H1 (cell line): ENCODE results near the gene PPIA. TPM values are rescaled to one million over a fixed set of nuclear protein-coding genes. Genes with fewer than 3 reads are reported as not detected.

Experiments
- ATF3 ChIP-seq: IDR thresholded peaks from 2 replicates; pipeline ENCODE4 v1.6.1; 2011; ENCODE audit warnings: low read depth, mild to moderate bottlenecking, low read length; ENCODE audit not compliant: insufficient read depth
- BRCA1 ChIP-seq: IDR thresholded peaks from 2 replicates; pipeline ENCODE4 v1.6.1; 2012; ENCODE audit warnings: low read depth, low read length, improper control_type of control experiment
- FOSL1 ChIP-seq: IDR thresholded peaks from 2 replicates; pipeline ENCODE4 v1.6.1; 2011; ENCODE audit warnings: mild to moderate bottlenecking, low read depth, low read length, moderate library complexity; ENCODE audit not compliant: insufficient read depth
- JUND ChIP-seq: IDR thresholded peaks from 2 replicates; pipeline ENCODE4 v1.6.1; 2011; ENCODE audit warnings: mild to moderate bottlenecking, improper control_type of control experiment, low read length
- NANOG ChIP-seq: IDR thresholded peaks from 2 replicates; pipeline ENCODE4 v1.6.1; 2011; ENCODE audit warnings: low read length, low read depth, mild to moderate bottlenecking, inconsistent platforms; ENCODE audit not compliant: insufficient read depth, poor library complexity, severe bottlenecking
- RXRA ChIP-seq: IDR thresholded peaks from 2 replicates; pipeline ENCODE4 v1.6.1; 2011; ENCODE audit warnings: low read depth, mild to moderate bottlenecking, low read length, moderate library complexity; ENCODE audit not compliant: insufficient read depth
- SIN3A ChIP-seq, 2 experiments: IDR thresholded peaks in 1 of 2; conservative IDR thresholded peaks in 1 of 2; 2 replicates each; pipeline ENCODE4 v1.6.1; 2011 to 2012; ENCODE audit warnings: low read length in 2 of 2, improper control_type of control experiment in 1 of 2, low read depth in 1 of 2, mild to moderate bottlenecking in 1 of 2
- SP2 ChIP-seq: IDR thresholded peaks from 2 replicates; pipeline ENCODE4 v1.6.1; 2012; ENCODE audit warnings: mild to moderate bottlenecking, low read length, inconsistent platforms
- TEAD4 ChIP-seq: IDR thresholded peaks from 2 replicates; pipeline ENCODE4 v1.6.1; 2012; ENCODE audit warnings: low read depth, low read length, inconsistent platforms, mixed read lengths
- polyA plus RNA-seq, 7 experiments: library from polyadenylated mRNA; depleted of rRNA in 3 of 7; stranded (reverse) in 5 of 7; unstranded in 2 of 7; fragments of >200 nt in 5 of 7; fragments of 200-250 nt in 2 of 7; gene quantifications; 1 replicate in 5 of 7; 2 replicates in 1 of 7; 4 replicates in 1 of 7; pipeline versions ENCODE4 v1.2.1 to v1.2.3, GENCODE V29; 2011 to 2013; ENCODE audit warnings: missing spikeins in 2 of 7, mixed read lengths in 2 of 7
- total RNA-seq: library from RNA; stranded (reverse); fragmentation: NEBNext Ultra II Directional; extraction: Animal tissue kit (Norgen Biotek cat#: 25700); gene quantifications from 2 replicates; pipeline ENCODE4 v1.2.1, GENCODE V29; 2021
- TF ChIP-seq, protein P1 (sequence below): fragments of 300-600 bp; sonication (generic); IDR thresholded peaks from 2 replicates; pipeline ENCODE4 v1.7.1; 2012; ENCODE audit warnings: low read length, moderate library complexity, mild to moderate bottlenecking, inconsistent platforms; ENCODE audit not compliant: insufficient replicate concordance

The PPIA gene
- total and polyA plus RNA-seq, 2 of the 8 experiments (the other 6 are each of a cell fraction or from before 2014, with no cell fraction given): 2,865 to 5,394 TPM

GRCh38 chr7:44756904-44757303 lies 39.6 kb upstream of the PPIA start (continued):
- TF ChIP-seq, protein P1, sequence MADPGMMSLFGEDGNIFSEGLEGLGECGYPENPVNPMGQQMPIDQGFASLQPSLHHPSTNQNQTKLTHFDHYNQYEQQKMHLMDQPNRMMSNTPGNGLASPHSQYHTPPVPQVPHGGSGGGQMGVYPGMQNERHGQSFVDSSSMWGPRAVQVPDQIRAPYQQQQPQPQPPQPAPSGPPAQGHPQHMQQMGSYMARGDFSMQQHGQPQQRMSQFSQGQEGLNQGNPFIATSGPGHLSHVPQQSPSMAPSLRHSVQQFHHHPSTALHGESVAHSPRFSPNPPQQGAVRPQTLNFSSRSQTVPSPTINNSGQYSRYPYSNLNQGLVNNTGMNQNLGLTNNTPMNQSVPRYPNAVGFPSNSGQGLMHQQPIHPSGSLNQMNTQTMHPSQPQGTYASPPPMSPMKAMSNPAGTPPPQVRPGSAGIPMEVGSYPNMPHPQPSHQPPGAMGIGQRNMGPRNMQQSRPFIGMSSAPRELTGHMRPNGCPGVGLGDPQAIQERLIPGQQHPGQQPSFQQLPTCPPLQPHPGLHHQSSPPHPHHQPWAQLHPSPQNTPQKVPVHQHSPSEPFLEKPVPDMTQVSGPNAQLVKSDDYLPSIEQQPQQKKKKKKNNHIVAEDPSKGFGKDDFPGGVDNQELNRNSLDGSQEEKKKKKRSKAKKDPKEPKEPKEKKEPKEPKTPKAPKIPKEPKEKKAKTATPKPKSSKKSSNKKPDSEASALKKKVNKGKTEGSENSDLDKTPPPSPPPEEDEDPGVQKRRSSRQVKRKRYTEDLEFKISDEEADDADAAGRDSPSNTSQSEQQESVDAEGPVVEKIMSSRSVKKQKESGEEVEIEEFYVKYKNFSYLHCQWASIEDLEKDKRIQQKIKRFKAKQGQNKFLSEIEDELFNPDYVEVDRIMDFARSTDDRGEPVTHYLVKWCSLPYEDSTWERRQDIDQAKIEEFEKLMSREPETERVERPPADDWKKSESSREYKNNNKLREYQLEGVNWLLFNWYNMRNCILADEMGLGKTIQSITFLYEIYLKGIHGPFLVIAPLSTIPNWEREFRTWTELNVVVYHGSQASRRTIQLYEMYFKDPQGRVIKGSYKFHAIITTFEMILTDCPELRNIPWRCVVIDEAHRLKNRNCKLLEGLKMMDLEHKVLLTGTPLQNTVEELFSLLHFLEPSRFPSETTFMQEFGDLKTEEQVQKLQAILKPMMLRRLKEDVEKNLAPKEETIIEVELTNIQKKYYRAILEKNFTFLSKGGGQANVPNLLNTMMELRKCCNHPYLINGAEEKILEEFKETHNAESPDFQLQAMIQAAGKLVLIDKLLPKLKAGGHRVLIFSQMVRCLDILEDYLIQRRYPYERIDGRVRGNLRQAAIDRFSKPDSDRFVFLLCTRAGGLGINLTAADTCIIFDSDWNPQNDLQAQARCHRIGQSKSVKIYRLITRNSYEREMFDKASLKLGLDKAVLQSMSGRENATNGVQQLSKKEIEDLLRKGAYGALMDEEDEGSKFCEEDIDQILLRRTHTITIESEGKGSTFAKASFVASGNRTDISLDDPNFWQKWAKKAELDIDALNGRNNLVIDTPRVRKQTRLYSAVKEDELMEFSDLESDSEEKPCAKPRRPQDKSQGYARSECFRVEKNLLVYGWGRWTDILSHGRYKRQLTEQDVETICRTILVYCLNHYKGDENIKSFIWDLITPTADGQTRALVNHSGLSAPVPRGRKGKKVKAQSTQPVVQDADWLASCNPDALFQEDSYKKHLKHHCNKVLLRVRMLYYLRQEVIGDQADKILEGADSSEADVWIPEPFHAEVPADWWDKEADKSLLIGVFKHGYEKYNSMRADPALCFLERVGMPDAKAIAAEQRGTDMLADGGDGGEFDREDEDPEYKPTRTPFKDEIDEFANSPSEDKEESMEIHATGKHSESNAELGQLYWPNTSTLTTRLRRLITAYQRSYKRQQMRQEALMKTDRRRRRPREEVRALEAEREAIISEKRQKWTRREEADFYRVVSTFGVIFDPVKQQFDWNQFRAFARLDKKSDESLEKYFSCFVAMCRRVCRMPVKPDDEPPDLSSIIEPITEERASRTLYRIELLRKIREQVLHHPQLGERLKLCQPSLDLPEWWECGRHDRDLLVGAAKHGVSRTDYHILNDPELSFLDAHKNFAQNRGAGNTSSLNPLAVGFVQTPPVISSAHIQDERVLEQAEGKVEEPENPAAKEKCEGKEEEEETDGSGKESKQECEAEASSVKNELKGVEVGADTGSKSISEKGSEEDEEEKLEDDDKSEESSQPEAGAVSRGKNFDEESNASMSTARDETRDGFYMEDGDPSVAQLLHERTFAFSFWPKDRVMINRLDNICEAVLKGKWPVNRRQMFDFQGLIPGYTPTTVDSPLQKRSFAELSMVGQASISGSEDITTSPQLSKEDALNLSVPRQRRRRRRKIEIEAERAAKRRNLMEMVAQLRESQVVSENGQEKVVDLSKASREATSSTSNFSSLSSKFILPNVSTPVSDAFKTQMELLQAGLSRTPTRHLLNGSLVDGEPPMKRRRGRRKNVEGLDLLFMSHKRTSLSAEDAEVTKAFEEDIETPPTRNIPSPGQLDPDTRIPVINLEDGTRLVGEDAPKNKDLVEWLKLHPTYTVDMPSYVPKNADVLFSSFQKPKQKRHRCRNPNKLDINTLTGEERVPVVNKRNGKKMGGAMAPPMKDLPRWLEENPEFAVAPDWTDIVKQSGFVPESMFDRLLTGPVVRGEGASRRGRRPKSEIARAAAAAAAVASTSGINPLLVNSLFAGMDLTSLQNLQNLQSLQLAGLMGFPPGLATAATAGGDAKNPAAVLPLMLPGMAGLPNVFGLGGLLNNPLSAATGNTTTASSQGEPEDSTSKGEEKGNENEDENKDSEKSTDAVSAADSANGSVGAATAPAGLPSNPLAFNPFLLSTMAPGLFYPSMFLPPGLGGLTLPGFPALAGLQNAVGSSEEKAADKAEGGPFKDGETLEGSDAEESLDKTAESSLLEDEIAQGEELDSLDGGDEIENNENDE: no peak
- TF ChIP-seq SP2 (no peak), NANOG (no peak), SIN3A (conservative IDR thresholded peaks at IDR 0.05 in 1 of 2, IDR thresholded peaks at IDR 0.05 in 1 of 2; ENCODE audit: low read depth in 1 of 2, low read length in 2 of 2) (no peak), TEAD4 (no peak), RXRA (no peak), JUND (no peak), ATF3 (no peak), FOSL1 (no peak), BRCA1 (no peak)
